GM21390 (cell line): Measurements from ENCODE around the gene PLEKHA6.

Source experiments
- ATAC-seq: cut with Tn5 transposase; IDR thresholded peaks from one replicate; pipeline ENCODE4 v1.9.1; 2021; ENCODE audit not compliant: unreplicated experiment

The PLEKHA6 gene

GRCh38 chr1:204194080-204194479 lies 165.6 kb downstream of the PLEKHA6 start:
- no peak for ATAC-seq

GRCh38 chr1:204192589-204193352 lies 167.0 kb downstream of the PLEKHA6 start:
- ATAC-seq: no peak

GRCh38 chr1:204192046-204192445 lies 167.7 kb downstream of the PLEKHA6 start:
- no peak for ATAC-seq

- ATAC-seq: no peak
These were observed 168.3 kb downstream of the PLEKHA6 start for GRCh38 chr1:204191456-204191855.

- ATAC-seq: no peak
These were observed 169.2 kb downstream of the PLEKHA6 start for GRCh38 chr1:204190212-204191211.

- ATAC-seq: no peak
These were observed 170.6 kb downstream of the PLEKHA6 start for GRCh38 chr1:204188959-204189639.

GRCh38 chr1:204186597-204186996 lies 173.1 kb downstream of the PLEKHA6 start:
- ATAC-seq: no peak

GRCh38 chr1:204181116-204181515 lies 178.6 kb downstream of the PLEKHA6 start:
- no peak for ATAC-seq

- ATAC-seq: no peak
These were observed 179.6 kb downstream of the PLEKHA6 start for GRCh38 chr1:204180133-204180532.

- no peak for ATAC-seq
These were observed 181.0 kb downstream of the PLEKHA6 start for GRCh38 chr1:204178487-204179281.

- ATAC-seq: no peak
These were observed 182.6 kb downstream of the PLEKHA6 start for GRCh38 chr1:204177133-204177532.

GRCh38 chr1:204176049-204176448 lies 183.7 kb downstream of the PLEKHA6 start:
- no peak for ATAC-seq

GRCh38 chr1:204174958-204175357 lies 184.8 kb downstream of the PLEKHA6 start:
- no peak for ATAC-seq

- ATAC-seq: no peak
These were observed 187.2 kb downstream of the PLEKHA6 start for GRCh38 chr1:204172404-204173029.

GRCh38 chr1:204171751-204172178 lies 188.0 kb downstream of the PLEKHA6 start:
- ATAC-seq: no peak

- ATAC-seq: no peak
These were observed 189.1 kb downstream of the PLEKHA6 start for GRCh38 chr1:204170494-204171155.

- no peak for ATAC-seq
These were observed 189.9 kb downstream of the PLEKHA6 start for GRCh38 chr1:204169858-204170257.
